ENCODE data around the gene INIP. TPM values are rescaled to one million over a fixed set of nuclear protein-coding genes. Genes with fewer than 3 reads are reported as not detected.

Gene INIP
- total and polyA plus RNA-seq, 2 of the 13 experiments (the other 11 are each of a cell fraction or from before 2014, with no cell fraction given), result 13.6 to 28.6 TPM

- TF ChIP-seq CENPBD1 (CRISPR knock-in tag; IDR thresholded peaks at IDR 0.05; ENCODE audit: borderline replicate concordance, low read depth), result no peak
- TF ChIP-seq ZFP91 (CRISPR knock-in tag; IDR thresholded peaks at IDR 0.05; ENCODE audit: borderline replicate concordance), result no peak
Observed at GRCh38 chr9:112757940-112758339, 40.0 kb upstream of the INIP start (continued).

- no peak overlapping the region for H2AFZ ChIP-seq (ENCODE audit: low read length)
Observed at GRCh38 chr9:112757282-112757883, 39.5 kb upstream of the INIP start.

More at GRCh38 chr9:112757282-112757883, 39.5 kb upstream of the INIP start:
- Histone ChIP-seq H3K9me3 (ENCODE audit: low read length) (no peaks in the 10 kb centered on the region), H3K4me3 (replicated peaks in 1 of 3; ENCODE audit: insufficient read depth in 1 of 3, low read depth in 2 of 3, low read length in 3 of 3) (no peak overlapping the region), H3K4me1 (ENCODE audit: insufficient read depth, low read length) (peaks cover 44% of the 10 kb centered on the region), H3K27ac (ENCODE audit: extremely low read length, insufficient read depth, low read length) (no peak overlapping the region), H3K4me2 (ENCODE audit: low read depth, low read length) (no peak overlapping the region), H3K27me3 (ENCODE audit: control insufficient read depth in 1 of 2, insufficient read depth in 2 of 2, low read length in 2 of 2) (no peaks in the 10 kb centered on the region), H3K36me3 (replicated peaks in 1 of 2; ENCODE audit: control insufficient read depth in 1 of 2, insufficient read depth in 2 of 2, low read length in 2 of 2) (no peaks in the 10 kb centered on the region), H4K20me1 (ENCODE audit: insufficient read depth, low read length) (no peaks in the 10 kb centered on the region), H3K79me2 (ENCODE audit: insufficient read depth, low read length) (peaks cover 33% of the 10 kb centered on the region), H3K9ac (ENCODE audit: insufficient read depth, low read depth, low read length) (no peak overlapping the region)
- ChIA-PET CTCF (ENCODE audit: low intra/inter-chr PET ratio, low total read pairs) (no interaction called here), POLR2A (no interaction called here)
- FAIRE-seq (no peak), ATAC-seq (no peak), DNase-seq (ENCODE audit: low spot score) (no peak)
- in situ Hi-C loops (cut with HindIII; ENCODE audit: extremely low pct_ligation_motif_present, low pct_unique_long_range_greater_than_20kb), result no loop called here
- intact Hi-C loops (cut with micrococcal nuclease; ENCODE audit: unreplicated experiment), result no loop called here
- BruUV-seq (replicated peaks), result no TSS peak
- TF ChIP-seq ATF4 (CRISPR knock-in tag; IDR thresholded peaks at IDR 0.05) (no peak), NFATC3 (CRISPR knock-in tag; IDR thresholded peaks at IDR 0.05) (no peak), HNF4A (CRISPR knock-in tag; IDR thresholded peaks at IDR 0.05) (no peak), ZNF784 (CRISPR knock-in tag; IDR thresholded peaks at IDR 0.05; ENCODE audit: borderline replicate concordance) (no peak), PRPF4 (IDR thresholded peaks at IDR 0.05; ENCODE audit: low read depth, low read length, poor library complexity, severe bottlenecking) (no peak), TRIM22 (IDR thresholded peaks at IDR 0.05) (no peak), ZNF431 (CRISPR knock-in tag; IDR thresholded peaks at IDR 0.05; ENCODE audit: borderline replicate concordance, low read depth) (no peak), HINFP (CRISPR knock-in tag; IDR thresholded peaks at IDR 0.05; ENCODE audit: low read depth) (no peak)
- WGBS (ENCODE audit: low lambda C conversion rate), result 79% methylated on average over 7 of the region's 7 CpGs
